NB4 (cell line): ENCODE results near the gene FTSJ1.
A peak's percentile ranks its signal among the peaks of the same experiment; 100 is the strongest.
"Not testable (repeated sequence)": the region's sequence is repeated elsewhere in the genome, so short reads cannot be mapped to it uniquely, and the experiment has no call there.

Experiments
- DNase-seq: peaks from one replicate; pipeline ENCODE4 v3.0.0; 2010; ENCODE audit warnings: low read depth
- H3K4me3 ChIP-seq: one replicate; pipeline ENCODE4 v1.5.1; 2011; ENCODE audit warnings: mild to moderate bottlenecking, low read depth, low read length, moderate library complexity
- MYC ChIP-seq: IDR thresholded peaks from 2 replicates; pipeline ENCODE4 v1.6.1; 2011; ENCODE audit warnings: low read depth, low read length
- POLR2A ChIP-seq: IDR thresholded peaks from 2 replicates; pipeline ENCODE4 v1.6.1; 2011; ENCODE audit warnings: mild to moderate bottlenecking; ENCODE audit not compliant: insufficient read length; ENCODE audit errors: extremely low read depth
- TF ChIP-seq, protein P1 (sequence below): IDR thresholded peaks from 2 replicates; pipeline ENCODE4 v1.6.1; 2011; ENCODE audit warnings: low read depth, low read length
- TF ChIP-seq, protein P2 (sequence below): IDR thresholded peaks from one replicate; pipeline ENCODE4 v1.5.1; 2012; ENCODE audit warnings: low read depth, low read length

The FTSJ1 gene

DNA sequence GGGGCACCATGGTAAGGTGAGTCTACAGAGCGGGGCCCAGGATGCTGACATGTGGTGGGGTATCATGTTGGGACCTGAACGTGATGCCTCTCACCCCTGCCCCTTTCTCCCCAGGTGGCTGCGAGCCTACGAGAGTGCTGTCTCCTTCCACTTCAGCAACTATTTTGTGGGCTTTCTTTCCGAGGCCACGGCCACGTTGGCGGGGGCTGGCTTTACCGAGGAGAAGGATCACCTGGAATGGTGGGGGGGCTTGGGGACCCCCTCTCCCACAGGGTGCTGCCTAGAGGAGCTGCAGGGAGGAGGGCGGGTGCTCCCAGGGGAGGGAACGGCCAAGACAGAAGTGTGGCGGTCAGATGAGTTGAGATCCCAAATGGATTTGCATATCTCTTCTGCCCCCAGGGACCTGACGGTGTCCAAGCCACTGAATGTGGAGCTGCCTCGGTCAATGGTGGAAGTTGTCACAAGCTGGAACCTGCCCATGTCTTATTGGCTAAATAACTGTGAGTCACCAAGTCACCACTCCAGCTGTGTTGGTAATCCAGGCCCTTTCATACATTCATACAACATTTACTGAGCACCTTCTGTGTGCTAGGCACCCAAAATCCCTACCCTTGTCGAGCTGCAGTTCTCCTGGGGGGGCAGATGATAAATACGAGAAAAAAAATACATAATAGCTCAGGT is 38.3 kb downstream of the FTSJ1 start:
- TF ChIP-seq MYC (no peak), POLR2A (no peak)
- TF ChIP-seq, protein P1, sequence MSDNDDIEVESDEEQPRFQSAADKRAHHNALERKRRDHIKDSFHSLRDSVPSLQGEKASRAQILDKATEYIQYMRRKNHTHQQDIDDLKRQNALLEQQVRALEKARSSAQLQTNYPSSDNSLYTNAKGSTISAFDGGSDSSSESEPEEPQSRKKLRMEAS: no peak
- TF ChIP-seq, protein P2, sequence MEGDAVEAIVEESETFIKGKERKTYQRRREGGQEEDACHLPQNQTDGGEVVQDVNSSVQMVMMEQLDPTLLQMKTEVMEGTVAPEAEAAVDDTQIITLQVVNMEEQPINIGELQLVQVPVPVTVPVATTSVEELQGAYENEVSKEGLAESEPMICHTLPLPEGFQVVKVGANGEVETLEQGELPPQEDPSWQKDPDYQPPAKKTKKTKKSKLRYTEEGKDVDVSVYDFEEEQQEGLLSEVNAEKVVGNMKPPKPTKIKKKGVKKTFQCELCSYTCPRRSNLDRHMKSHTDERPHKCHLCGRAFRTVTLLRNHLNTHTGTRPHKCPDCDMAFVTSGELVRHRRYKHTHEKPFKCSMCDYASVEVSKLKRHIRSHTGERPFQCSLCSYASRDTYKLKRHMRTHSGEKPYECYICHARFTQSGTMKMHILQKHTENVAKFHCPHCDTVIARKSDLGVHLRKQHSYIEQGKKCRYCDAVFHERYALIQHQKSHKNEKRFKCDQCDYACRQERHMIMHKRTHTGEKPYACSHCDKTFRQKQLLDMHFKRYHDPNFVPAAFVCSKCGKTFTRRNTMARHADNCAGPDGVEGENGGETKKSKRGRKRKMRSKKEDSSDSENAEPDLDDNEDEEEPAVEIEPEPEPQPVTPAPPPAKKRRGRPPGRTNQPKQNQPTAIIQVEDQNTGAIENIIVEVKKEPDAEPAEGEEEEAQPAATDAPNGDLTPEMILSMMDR: no peak
- DNase-seq: no peak
- H3K4me3 ChIP-seq: no peak overlapping the region

DNA sequence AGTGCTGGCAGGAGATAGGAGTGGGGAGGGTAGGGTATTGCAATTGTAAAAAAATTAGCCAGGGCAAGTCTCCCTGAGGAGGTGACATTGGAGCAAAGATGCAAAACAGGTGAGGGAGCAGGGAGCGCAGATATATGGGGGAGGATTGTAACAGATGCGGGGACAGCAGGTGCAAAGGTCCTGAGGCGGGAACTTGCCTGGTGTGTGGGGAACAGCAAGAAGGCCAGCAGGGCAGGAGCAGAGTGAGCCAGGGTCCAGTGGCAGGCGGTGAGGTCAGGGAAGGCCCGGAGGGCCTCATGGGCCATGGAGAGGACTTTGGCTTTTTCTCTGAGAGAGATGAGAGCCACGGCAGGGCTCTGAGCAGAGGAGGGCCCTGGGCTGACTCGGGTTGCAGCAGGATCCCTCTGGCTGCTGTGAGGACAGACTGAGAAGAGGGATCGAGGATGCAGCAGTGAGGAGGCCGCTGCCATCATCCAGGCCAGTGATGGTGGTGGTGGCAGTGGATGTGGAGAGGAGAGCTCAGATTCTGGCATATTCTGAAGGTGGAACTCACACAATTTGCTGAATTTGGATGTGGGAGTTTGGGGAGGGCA is 39.0 kb downstream of the FTSJ1 start:
- DNase-seq: no peak
- TF ChIP-seq, protein P2: no peak
- TF ChIP-seq, protein P1: no peak
- TF ChIP-seq POLR2A (no peak), MYC (no peak)
- H3K4me3 ChIP-seq: no peak overlapping the region

DNA sequence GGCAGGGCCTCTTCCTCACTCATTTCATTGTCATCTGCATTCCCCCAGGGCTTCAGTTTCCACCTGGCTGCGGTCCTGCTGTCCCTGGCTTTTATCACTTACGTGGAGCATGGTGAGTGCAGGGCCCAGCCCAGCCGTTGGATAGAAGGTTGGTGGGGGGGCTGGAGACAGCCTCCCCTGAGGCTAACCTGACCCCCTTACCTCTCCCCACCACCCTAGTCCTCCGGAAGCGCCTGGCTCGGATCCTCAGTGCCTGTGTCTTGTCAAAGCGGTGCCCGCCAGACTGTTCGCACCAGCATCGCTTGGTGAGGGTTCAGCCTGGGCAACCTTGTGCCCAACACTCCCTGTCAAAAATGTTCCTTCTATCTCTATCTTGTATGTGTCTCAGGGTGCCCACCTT is 39.8 kb downstream of the FTSJ1 start:
- TF ChIP-seq MYC (no peak), POLR2A (no peak)
- TF ChIP-seq, protein P1: no peak
- TF ChIP-seq, protein P2: no peak
- no peak overlapping the region for H3K4me3 ChIP-seq
- DNase-seq: no peak

DNA sequence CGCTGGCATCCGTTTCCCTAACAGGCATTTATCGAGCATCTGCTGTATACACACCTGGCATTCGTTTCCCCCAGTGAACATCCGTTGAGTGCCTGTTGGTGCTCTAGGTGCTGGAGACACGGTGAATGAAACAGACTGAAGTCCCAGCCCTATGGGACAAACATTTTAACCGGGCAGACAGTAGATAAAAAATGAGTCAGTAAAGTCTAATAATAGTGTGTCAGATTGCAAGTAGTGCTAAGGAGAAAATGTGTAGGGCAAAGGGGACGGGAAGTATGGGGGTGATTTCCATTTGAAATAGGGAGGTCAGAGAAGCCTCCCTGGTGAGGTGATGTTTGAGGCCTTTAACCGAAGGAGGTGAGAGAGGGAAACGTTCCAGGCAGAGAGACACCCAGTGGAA is 40.3 kb downstream of the FTSJ1 start:
- TF ChIP-seq, protein P1: no peak
- TF ChIP-seq, protein P2: no peak
- no peak for TF ChIP-seq MYC
- no peak for TF ChIP-seq POLR2A
- no peak overlapping the region for H3K4me3 ChIP-seq
- no peak for DNase-seq

DNA sequence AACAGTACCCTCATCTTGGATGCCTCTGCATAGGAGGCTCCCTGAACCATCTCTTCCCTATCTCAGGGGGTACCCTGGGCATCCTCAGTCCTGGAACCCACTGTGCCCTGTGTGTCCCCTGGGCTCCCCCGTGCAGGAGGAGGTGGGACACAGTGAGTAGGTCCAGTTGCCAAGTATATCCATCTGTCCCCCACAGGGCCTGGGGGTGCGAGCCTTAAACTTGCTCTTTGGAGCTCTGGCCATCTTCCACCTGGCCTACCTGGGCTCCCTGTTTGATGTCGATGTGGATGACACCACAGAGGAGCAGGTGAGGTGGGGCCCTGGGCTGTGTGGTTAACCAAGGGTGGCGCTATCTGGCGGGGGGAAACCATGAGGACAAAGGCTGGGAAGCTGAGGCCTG is 41.0 kb downstream of the FTSJ1 start:
- no peak for DNase-seq
- TF ChIP-seq POLR2A: no peak
- TF ChIP-seq, protein P2: no peak
- no peak overlapping the region for H3K4me3 ChIP-seq

DNA sequence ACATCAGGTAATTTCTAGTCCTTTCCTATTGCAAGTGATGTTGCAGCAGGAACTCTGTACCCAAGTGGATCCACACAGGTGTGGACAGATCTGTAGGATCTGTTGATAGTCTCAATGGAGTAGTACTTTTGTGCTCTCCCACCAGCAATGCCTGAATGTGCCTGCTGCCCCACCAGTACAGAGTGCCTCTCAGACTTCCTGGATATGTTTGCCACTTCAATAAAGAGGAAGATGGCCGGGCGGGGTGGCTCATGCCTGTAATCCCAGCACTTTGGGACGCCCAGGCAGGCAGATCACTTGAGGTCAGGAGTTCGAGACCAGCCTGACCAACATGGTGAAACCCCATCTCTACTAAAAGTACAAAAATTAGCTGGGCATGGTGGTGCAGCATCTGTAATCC is 43.5 kb downstream of the FTSJ1 start:
- not testable (repeated sequence) for H3K4me3 ChIP-seq
- DNase-seq: peak; percentile 28
